MM.1S (cell line): ENCODE results near the gene SEMA4B.
"Not testable (repeated sequence)": the region's sequence is repeated elsewhere in the genome, so short reads cannot be mapped to it uniquely, and the experiment has no call there.

Experiments
- EZH2 ChIP-seq: fragments of 300-600 bp; sonication (generic); optimal IDR thresholded peaks from 2 replicates; pipeline ENCODE3; 2017; ENCODE audit warnings: low read depth, mild to moderate bottlenecking, antibody characterized with exemption, low read length, mixed read lengths
- TF ChIP-seq, protein P1 (sequence below): fragments of 300-600 bp; sonication (generic); IDR thresholded peaks from 2 replicates; pipeline ENCODE4 v1.5.1; 2016; ENCODE audit warnings: antibody characterized with exemption, low read length, mixed read lengths

DNA sequence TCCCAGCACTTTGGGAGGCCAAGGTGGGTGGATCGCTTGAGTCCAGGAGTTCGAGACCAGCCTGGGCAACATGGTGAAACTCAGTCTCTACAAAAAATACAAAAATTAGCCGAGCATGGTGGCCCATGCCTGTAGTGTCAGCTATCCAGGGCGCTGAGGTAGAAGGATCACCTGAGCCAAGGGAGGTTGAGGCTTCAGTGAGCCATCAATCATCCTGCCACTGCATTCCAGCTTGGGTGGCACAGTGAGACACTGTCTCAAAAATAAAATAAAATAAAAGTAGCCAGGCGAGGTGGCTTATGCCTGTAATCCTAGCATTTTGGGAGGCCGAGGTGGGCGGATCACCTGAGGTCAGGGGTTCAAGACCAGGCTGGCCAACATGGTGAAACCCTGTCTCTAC lies 13.1 kb upstream of the SEMA4B start:
- TF ChIP-seq EZH2: not testable (repeated sequence)
- TF ChIP-seq, protein P1, sequence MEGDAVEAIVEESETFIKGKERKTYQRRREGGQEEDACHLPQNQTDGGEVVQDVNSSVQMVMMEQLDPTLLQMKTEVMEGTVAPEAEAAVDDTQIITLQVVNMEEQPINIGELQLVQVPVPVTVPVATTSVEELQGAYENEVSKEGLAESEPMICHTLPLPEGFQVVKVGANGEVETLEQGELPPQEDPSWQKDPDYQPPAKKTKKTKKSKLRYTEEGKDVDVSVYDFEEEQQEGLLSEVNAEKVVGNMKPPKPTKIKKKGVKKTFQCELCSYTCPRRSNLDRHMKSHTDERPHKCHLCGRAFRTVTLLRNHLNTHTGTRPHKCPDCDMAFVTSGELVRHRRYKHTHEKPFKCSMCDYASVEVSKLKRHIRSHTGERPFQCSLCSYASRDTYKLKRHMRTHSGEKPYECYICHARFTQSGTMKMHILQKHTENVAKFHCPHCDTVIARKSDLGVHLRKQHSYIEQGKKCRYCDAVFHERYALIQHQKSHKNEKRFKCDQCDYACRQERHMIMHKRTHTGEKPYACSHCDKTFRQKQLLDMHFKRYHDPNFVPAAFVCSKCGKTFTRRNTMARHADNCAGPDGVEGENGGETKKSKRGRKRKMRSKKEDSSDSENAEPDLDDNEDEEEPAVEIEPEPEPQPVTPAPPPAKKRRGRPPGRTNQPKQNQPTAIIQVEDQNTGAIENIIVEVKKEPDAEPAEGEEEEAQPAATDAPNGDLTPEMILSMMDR: not testable (repeated sequence)
